ENCODE measurements around the gene ZNF333.

GRCh38 chr19:14779151-14779550 lies 89.3 kb downstream of the ZNF333 start:
- no peak for TF ChIP-seq EZH2 (IDR thresholded peaks at IDR 0.05)
- no peak for TF ChIP-seq POLR2AphosphoS5 (IDR thresholded peaks at IDR 0.05; ENCODE audit: borderline replicate concordance, low read depth, low read length)
- no peak for TF ChIP-seq FOXP2 (optimal IDR thresholded peaks at IDR 0.05; ENCODE audit: control extremely low read depth, extremely low read length, insufficient read depth)
